Measurements from ENCODE around the gene GALNTL6. TPM values are rescaled to one million over a fixed set of nuclear protein-coding genes. Genes with fewer than 3 reads are reported as not detected.

GALNTL6 gene
- total and polyA plus RNA-seq, 2 donors (not counting 3 experiments of a cell fraction or from before 2014, with no cell fraction given): not detected

DNA sequence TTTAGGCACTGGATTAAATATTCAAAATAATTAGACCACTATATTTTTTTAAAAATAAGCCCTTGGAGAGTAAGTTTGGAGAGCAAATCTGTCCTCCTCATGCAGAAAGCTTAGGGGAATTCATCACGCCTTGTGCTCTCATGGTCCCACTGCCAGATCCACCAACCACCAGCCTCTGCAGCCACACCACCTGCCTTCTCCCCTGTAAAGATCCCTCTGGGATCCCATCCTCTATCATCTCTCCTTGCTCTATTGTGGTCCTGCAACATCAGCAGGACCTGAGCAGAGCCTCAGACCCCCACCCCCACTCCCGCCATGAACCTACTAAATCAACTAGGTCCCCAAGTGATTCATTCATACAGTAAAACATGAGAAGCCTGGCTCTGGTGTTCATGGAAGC lies 872.8 kb downstream of the GALNTL6 start:
- FAIRE-seq (no peak), DNase-seq (ENCODE audit: low read depth, low spot score) (no peak)
- ChIA-PET POLR2A (no interaction called here), CTCF (no interaction called here)
- no peaks in the 10 kb centered on the region for H4K20me1 ChIP-seq (replicated peaks; ENCODE audit: control insufficient read depth, extremely low read depth, insufficient read depth, low read length)
- H3K9ac ChIP-seq (replicated peaks; ENCODE audit: extremely low read depth, insufficient read depth, low read length): no peak overlapping the region
- TF ChIP-seq EZH2 (IDR thresholded peaks at IDR 0.05; ENCODE audit: borderline replicate concordance, low read depth, low read length, severe bottlenecking): no peak
- no peak for TF ChIP-seq MAX (IDR thresholded peaks at IDR 0.05; ENCODE audit: insufficient read depth, insufficient read length)
- no peak for TF ChIP-seq MYC (IDR thresholded peaks at IDR 0.05; ENCODE audit: low read depth, low read length)
- TF ChIP-seq POLR2AphosphoS5 (IDR thresholded peaks at IDR 0.05; ENCODE audit: insufficient read depth, low read depth, low read length): no peak
- no peak for TF ChIP-seq POLR2A (IDR thresholded peaks at IDR 0.05; ENCODE audit: low read depth, low read length)
- no peak for TF ChIP-seq JUN (IDR thresholded peaks at IDR 0.05; ENCODE audit: borderline replicate concordance, insufficient read depth, insufficient read length, low read depth)
- TF ChIP-seq GATA2 (IDR thresholded peaks at IDR 0.05; ENCODE audit: insufficient read depth, insufficient read length, low read depth, low read length): no peak
- no peak for TF ChIP-seq FOS (IDR thresholded peaks at IDR 0.05; ENCODE audit: borderline replicate concordance, insufficient read depth, low read length)
- TF ChIP-seq, protein P1, sequence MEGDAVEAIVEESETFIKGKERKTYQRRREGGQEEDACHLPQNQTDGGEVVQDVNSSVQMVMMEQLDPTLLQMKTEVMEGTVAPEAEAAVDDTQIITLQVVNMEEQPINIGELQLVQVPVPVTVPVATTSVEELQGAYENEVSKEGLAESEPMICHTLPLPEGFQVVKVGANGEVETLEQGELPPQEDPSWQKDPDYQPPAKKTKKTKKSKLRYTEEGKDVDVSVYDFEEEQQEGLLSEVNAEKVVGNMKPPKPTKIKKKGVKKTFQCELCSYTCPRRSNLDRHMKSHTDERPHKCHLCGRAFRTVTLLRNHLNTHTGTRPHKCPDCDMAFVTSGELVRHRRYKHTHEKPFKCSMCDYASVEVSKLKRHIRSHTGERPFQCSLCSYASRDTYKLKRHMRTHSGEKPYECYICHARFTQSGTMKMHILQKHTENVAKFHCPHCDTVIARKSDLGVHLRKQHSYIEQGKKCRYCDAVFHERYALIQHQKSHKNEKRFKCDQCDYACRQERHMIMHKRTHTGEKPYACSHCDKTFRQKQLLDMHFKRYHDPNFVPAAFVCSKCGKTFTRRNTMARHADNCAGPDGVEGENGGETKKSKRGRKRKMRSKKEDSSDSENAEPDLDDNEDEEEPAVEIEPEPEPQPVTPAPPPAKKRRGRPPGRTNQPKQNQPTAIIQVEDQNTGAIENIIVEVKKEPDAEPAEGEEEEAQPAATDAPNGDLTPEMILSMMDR (IDR thresholded peaks at IDR 0.05; ENCODE audit: extremely low read depth in 1 of 2, insufficient read depth in 1 of 2, low read depth in 1 of 2, low read length in 2 of 2): no peak
- H3K9me3 ChIP-seq (replicated peaks; ENCODE audit: control insufficient read depth, insufficient read depth, low read length): no peaks in the 10 kb centered on the region
- H3K9me1 ChIP-seq (replicated peaks; ENCODE audit: control insufficient read depth, extremely low read depth, insufficient read depth, low read length): no peaks in the 10 kb centered on the region
- intact Hi-C loops (cut with micrococcal nuclease) (no loop called here), dilution Hi-C loops (cut with MboI; ENCODE audit: extremely low pct_ligation_motif_present, low sequenced_read_pairs) (no loop called here)
- H2AFZ ChIP-seq (ENCODE audit: low read depth, low read length): no peak overlapping the region
- no peak overlapping the region for H3K27ac ChIP-seq (ENCODE audit: insufficient read depth, low read depth, low read length)
- H3K4me1 ChIP-seq (ENCODE audit: control insufficient read depth, extremely low read depth, insufficient read depth, low read length): no peaks in the 10 kb centered on the region
- H3K4me3 ChIP-seq (replicated peaks in 1 of 3; ENCODE audit: insufficient read depth in 1 of 3, low read depth in 1 of 3, low read length in 3 of 3): no peak overlapping the region
- H3K27me3 ChIP-seq (ENCODE audit: control insufficient read depth in 2 of 2, insufficient read depth in 2 of 2, low read length in 2 of 2): no peaks in the 10 kb centered on the region
- H3K79me2 ChIP-seq (ENCODE audit: control insufficient read depth, insufficient read depth, low read length): no peaks in the 10 kb centered on the region
- no TSS peak for BruUV-seq (replicated peaks)
- H3K4me2 ChIP-seq (ENCODE audit: insufficient read depth, low read length): no peak overlapping the region
- H3K36me3 ChIP-seq (ENCODE audit: control insufficient read depth in 2 of 2, extremely low read depth in 1 of 2, insufficient read depth in 2 of 2, low read length in 2 of 2): no peaks in the 10 kb centered on the region

Data from endothelial cell of umbilical vein (primary cell).